Skeletal muscle satellite cell (primary cell): ENCODE results near the gene DNASE2B.

Experiments used
- H3K27me3 ChIP-seq: 2 replicates; pipeline ENCODE4 v1.7.0; 2013; ENCODE audit warnings: low read length; ENCODE audit not compliant: control insufficient read depth, insufficient read depth
- H3K36me3 ChIP-seq: 2 replicates; pipeline ENCODE4 v1.7.0; 2013; ENCODE audit warnings: mild to moderate bottlenecking, control low read depth, low read length; ENCODE audit not compliant: insufficient read depth
- H3K4me1 ChIP-seq: 2 replicates; pipeline ENCODE4 v1.7.0; 2013; ENCODE audit warnings: low read length; ENCODE audit not compliant: control insufficient read depth, insufficient read depth
- H3K4me2 ChIP-seq: 2 replicates; pipeline ENCODE4 v1.7.0; 2013; ENCODE audit warnings: mild to moderate bottlenecking, low read length
- H3K4me3 ChIP-seq: 2 replicates; pipeline ENCODE4 v1.7.0; 2013; ENCODE audit warnings: low read length
- H3K9ac ChIP-seq: 2 replicates; pipeline ENCODE4 v1.7.0; 2013; ENCODE audit warnings: mild to moderate bottlenecking, low read depth, low read length, moderate library complexity
- H3K9me3 ChIP-seq: replicated peaks from 2 replicates; pipeline ENCODE4 v1.7.0; 2013; ENCODE audit warnings: mild to moderate bottlenecking, control low read depth, low read length

Gene DNASE2B

DNA sequence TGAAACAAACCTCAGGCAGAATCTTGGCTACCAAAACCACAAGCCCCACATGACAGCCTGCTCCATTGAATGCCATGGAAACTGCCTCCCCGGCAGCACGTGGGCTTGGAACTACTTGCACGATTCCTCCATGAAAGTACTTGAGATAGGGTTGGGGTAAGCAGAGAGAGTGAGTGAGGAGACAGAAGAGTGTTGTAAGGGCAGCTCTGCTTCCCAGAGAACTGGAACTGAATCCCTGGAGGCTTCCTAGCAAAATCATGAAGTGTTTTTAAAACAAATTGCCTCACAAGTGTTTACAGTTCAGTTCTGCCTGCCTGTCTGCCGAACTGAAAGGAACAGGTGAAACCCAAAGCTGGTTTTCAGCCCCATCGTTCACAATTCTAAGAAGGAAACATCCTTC is 35.3 kb upstream of the DNASE2B start:
- no peaks in the 10 kb centered on the region for H3K27me3 ChIP-seq
- H3K9ac ChIP-seq = no peak overlapping the region
- peaks cover 31% of the 10 kb centered on the region for H3K4me1 ChIP-seq
- peak overlapping the region; percentile 63 for H3K4me2 ChIP-seq
- no peaks in the 10 kb centered on the region for H3K9me3 ChIP-seq
- H3K36me3 ChIP-seq = no peaks in the 10 kb centered on the region
- H3K4me3 ChIP-seq = no peak overlapping the region

DNA sequence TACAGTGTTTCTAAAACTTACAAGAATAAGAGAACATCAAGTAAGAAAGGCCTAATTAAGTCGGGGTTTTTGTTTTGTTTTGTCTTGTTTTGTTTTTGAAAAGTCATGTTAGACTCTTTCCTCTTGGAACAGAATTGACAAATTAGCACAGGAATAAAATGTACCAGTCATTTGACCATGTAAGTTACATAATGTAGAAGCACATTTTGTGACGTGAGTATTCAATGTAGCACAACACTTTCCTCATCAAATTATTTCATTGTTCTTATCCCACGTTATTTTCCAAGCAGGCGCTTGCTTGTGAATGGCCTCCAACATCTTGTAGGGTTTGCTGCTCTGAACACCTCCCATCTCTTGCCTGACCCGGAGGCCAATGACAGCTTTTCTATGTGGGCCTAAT is 34.7 kb upstream of the DNASE2B start:
- no peaks in the 10 kb centered on the region for H3K9me3 ChIP-seq
- H3K27me3 ChIP-seq = no peaks in the 10 kb centered on the region
- H3K4me2 ChIP-seq = no peak overlapping the region
- H3K9ac ChIP-seq = no peak overlapping the region
- peaks cover 31% of the 10 kb centered on the region for H3K4me1 ChIP-seq
- H3K4me3 ChIP-seq = no peak overlapping the region
- no peaks in the 10 kb centered on the region for H3K36me3 ChIP-seq

DNA sequence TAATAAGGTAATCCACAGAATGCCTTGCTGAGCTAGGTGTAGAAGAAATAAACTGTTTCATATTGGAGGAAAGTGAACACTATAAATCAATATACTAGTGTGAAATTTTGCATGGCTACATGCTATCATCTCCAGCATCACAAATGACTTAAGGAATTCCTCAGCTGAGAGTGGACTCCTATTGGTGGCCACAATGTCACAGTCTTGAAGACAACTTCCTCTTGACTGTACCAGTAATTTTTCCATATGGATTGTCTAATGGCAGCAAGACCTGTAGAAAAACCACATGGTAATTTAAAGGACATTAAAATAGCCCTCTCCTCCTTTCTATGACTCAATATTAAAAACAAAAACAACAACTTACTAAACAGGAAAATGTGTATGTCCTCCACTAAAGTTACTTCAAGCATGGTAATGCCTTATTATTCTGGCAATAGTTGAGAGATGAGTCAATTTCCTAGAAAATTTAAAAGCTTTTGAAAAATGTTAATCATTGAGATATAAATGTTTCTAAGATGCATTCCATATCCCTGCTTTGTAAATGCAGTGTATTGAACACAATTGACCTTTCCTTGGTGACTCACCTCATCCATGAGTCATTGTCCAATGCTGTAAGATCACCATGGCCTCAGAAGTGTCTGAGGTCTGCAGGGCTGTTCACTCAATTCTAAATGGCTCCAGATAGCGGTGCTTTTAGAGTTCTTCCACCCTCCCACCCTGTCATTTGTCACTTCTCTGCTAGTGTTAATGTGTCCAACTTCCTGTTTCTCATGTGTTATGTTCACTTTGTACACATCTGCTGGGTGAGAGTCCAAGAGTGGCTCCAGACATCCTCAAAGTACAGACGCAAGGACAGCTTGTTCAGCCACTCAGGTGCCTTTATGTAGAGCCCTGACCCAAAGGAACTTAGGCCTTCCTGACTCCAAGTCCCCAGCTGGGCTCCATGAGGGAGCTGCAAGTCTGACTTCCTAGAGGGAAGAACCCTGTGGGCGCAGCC is 32.8 kb upstream of the DNASE2B start:
- Histone ChIP-seq H3K36me3 (no peaks in the 10 kb centered on the region), H3K9me3 (no peaks in the 10 kb centered on the region), H3K4me2 (peak overlapping the region; percentile 67), H3K4me1 (peaks cover 34% of the 10 kb centered on the region), H3K27me3 (no peaks in the 10 kb centered on the region), H3K4me3 (peak overlapping the region; percentile 31), H3K9ac (no peak overlapping the region)

DNA sequence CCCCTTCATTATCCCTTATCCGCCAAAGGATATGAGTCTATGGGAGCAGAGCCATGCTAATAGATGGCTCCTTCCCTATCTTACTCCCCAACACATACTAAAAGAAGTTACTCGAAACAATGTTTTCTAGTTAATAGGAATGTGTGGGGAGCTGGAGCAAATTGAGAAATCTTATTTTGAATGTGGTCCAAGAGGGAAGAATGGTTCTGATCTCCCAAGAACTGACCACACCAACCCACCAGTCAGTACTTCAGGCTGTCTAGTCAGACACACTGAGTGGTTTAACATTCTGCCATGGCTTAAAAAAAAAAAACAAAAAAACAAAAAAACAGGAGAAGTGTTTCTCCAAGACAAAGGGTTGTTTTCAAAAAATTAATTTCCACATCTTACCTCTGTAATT is 31.5 kb upstream of the DNASE2B start:
- peaks cover 46% of the 10 kb centered on the region for H3K4me1 ChIP-seq
- H3K27me3 ChIP-seq = no peaks in the 10 kb centered on the region
- H3K4me3 ChIP-seq = no peak overlapping the region
- no peak overlapping the region for H3K9ac ChIP-seq
- no peaks in the 10 kb centered on the region for H3K9me3 ChIP-seq
- peak overlapping the region; percentile 1 for H3K4me2 ChIP-seq
- H3K36me3 ChIP-seq = no peaks in the 10 kb centered on the region

DNA sequence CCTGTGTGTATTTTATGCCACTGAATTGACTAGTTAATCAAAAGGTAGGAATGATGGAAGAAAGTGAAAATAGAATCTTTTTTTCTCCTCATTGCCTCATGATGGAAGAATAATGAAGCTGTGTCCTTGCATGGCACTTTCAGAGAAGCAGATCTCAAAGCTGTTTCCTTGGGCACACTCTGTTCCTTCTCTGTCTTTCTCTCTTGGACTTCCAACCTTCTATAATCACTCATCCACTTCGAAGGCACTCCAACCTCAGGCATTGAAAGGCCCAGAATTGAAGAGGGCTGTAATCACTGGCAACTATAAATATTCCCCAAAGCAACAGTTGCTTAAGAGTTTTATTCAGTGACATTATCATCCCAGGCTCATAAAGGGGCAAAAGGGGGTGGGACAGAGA is 31.1 kb upstream of the DNASE2B start:
- no peaks in the 10 kb centered on the region for H3K9me3 ChIP-seq
- H3K4me1 ChIP-seq = peaks cover 46% of the 10 kb centered on the region
- H3K4me2 ChIP-seq = no peak overlapping the region
- no peaks in the 10 kb centered on the region for H3K27me3 ChIP-seq
- no peak overlapping the region for H3K9ac ChIP-seq
- H3K36me3 ChIP-seq = no peaks in the 10 kb centered on the region
- H3K4me3 ChIP-seq = no peak overlapping the region

DNA sequence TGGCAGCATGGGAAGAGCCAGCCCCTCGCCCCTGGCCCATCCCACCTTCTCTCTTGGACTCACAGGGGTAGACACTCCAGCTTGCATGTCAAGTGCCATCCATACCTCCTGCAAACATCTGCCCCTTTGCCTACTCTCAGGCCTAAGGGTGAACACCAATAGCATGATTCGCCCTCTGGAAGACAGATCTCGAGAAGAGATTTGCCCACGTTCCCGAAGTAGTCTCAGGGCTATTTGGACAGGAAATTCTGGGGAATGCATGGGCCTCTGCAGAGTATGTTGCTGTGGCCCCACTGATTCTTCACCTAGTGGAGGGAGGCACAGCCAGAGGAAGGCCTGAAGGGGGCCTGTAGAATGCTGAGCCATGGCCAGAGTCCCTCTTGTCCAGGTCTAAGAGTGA is 29.8 kb upstream of the DNASE2B start:
- H3K9ac ChIP-seq = no peak overlapping the region

DNA sequence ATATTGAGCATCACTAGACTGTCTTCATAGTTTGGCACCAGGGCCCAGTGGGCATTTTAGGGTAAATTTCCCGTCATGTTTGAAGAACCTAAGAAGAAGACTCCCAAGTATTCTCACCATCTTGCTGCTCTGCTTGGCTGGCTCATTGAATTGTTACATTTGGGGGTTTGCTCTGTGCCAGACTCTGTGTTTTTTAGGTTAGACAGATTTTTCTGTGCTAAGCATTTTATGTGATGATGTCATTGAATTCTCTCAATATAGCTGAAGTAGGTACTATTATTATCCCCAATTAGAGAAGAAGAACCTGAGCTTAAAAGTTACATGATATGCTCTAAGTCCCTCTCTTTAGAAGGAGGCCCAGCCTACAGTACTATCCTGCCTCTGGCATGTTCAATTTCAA is 28.0 kb upstream of the DNASE2B start:
- Histone ChIP-seq H3K9ac (no peak overlapping the region), H3K36me3 (no peaks in the 10 kb centered on the region), H3K27me3 (no peaks in the 10 kb centered on the region), H3K4me2 (no peak overlapping the region), H3K9me3 (no peaks in the 10 kb centered on the region), H3K4me3 (no peak overlapping the region), H3K4me1 (peaks cover 37% of the 10 kb centered on the region)

More for the DNA sequence above, 29.8 kb upstream of the DNASE2B start:
- H3K9me3 ChIP-seq = no peaks in the 10 kb centered on the region
- H3K27me3 ChIP-seq = no peaks in the 10 kb centered on the region
- H3K4me2 ChIP-seq = no peak overlapping the region
- no peak overlapping the region for H3K4me3 ChIP-seq
- H3K36me3 ChIP-seq = no peaks in the 10 kb centered on the region
- peaks cover 39% of the 10 kb centered on the region for H3K4me1 ChIP-seq

DNA sequence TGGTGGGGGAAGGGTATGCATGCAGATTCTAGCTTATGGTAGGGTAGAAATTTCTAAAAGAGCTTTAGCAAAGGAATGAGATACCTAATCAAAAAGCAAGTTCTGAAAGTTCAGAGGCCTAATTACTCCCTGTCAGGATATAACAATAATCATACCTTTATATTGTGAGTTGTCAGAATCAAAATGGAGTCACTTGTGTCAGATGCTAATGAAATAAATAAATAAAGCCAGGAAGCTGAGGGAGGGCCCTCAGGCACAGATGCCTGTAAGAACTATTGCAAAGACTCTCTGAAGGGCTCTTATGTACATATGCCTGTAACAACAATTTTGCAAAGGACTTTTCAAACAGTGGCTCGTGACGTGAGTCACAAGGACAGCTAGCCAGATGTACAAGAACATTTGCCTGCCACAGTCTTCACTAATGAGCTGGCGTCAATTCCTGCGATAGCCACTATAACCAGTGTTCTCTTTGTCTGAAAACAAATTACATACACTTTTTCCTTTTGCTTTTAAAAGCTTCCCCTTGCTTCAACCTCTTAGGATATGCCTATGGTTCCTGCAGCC is 27.4 kb upstream of the DNASE2B start:
- Histone ChIP-seq H3K4me1 (peaks cover 38% of the 10 kb centered on the region), H3K4me2 (no peak overlapping the region), H3K36me3 (no peaks in the 10 kb centered on the region), H3K27me3 (no peaks in the 10 kb centered on the region), H3K9me3 (no peaks in the 10 kb centered on the region), H3K9ac (no peak overlapping the region), H3K4me3 (no peak overlapping the region)

DNA sequence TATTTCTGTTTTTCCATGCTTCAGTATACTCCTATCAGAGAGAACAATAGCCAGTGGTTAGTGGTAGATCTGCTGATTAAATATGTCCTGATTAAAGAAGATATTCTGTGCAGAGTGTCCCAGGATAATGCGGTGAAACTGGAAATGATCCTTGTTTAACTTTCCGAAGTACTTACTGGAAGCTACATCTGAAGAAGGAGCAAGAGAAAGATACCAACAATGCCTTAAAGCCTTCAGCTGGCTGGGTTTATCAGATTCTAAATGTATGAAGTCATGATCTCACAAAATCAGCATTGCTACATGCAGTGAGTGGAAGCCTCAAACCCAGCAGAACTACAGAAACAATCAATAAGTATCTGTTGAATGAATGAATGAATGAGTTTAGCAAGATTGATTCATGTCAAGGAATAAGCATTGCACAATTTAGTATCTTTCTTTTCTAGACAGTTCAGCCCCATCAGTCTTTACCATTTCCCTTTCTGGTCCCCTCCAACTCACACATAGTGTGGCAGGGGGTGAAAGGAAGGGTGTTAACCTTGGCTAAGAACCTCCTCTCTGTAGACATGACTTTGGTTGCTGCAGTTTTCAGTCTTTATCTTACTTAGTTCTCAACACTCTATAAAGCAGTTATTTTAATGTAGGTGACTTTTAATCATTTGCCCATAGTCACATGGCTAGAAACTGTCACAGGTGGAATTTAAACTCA is 24.7 kb upstream of the DNASE2B start:
- Histone ChIP-seq H3K4me2 (no peak overlapping the region), H3K9me3 (no peaks in the 10 kb centered on the region), H3K4me1 (peaks cover 52% of the 10 kb centered on the region), H3K36me3 (no peaks in the 10 kb centered on the region), H3K27me3 (no peaks in the 10 kb centered on the region), H3K9ac (no peak overlapping the region), H3K4me3 (no peak overlapping the region)

DNA sequence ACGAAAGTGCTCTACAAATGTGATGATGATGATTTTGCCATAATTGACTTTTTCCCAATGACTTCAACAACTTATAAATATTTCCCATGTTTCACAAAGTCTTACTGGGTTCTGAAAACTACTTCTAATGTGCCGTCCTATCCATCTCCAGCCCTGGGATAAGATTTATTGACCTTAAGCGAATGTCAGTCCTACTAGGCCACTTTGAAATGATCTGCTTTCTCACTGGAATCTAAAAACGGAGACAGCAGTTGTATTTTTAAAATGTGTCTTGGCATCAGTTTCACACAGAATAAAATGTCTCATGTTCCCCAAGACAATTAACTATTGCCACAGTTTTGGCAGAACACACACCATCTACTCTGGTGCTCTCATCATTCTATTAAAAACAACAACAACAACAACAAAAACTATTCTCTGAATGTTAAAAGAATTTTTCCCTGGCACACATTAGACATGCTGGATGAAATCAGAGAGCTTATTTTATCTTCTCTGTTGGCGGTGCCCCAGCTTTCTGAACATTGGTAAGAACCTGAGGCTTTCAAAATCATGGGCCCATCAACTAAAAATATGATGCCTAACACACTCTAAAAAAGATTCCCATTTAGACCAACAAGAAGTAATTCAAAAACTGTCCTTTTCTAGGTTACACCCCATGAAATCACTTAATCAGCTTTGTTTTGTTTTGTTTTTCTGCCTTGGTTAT is 23.1 kb upstream of the DNASE2B start:
- H3K4me2 ChIP-seq = no peak overlapping the region
- no peak overlapping the region for H3K4me3 ChIP-seq
- H3K27me3 ChIP-seq = no peaks in the 10 kb centered on the region
- H3K9ac ChIP-seq = no peak overlapping the region
- H3K9me3 ChIP-seq = no peaks in the 10 kb centered on the region
- peaks cover 66% of the 10 kb centered on the region for H3K4me1 ChIP-seq
- H3K36me3 ChIP-seq = no peaks in the 10 kb centered on the region
